Uterus (tissue), 4 donors: ENCODE measurements around the gene CHN2. TPM values are rescaled to one million over a fixed set of nuclear protein-coding genes. Genes with fewer than 3 reads are reported as not detected.

Experiments
- DNase-seq, 2 donors: peaks; one replicate each; pipeline ENCODE4 v3.0.0-alpha.2; 2019 to 2020
- H3K27ac ChIP-seq, 2 donors: fragments of 200-600 bp; sonication (generic); 1 replicate in 1 of 2; 2 replicates in 1 of 2; pipeline ENCODE4 v1.5.1; 2016 to 2018
- H3K27me3 ChIP-seq, 2 donors: fragments of 200-600 bp; sonication (generic); one replicate each; pipeline ENCODE4 v1.5.1; 2018 to 2019; ENCODE audit warnings: control low read depth in 1 of 2
- H3K36me3 ChIP-seq, 2 donors: fragments of 200-600 bp; sonication (generic); one replicate each; pipeline ENCODE4 v1.5.1; 2019; ENCODE audit warnings: control low read depth in 1 of 2
- H3K4me1 ChIP-seq, 2 donors: fragments of 200-600 bp; sonication (generic); one replicate each; pipeline ENCODE4 v1.5.1; 2018 to 2019; ENCODE audit warnings: control low read depth in 1 of 2
- H3K4me3 ChIP-seq, 2 donors: fragments of 200-600 bp; sonication (generic); 1 replicate in 1 of 2; 2 replicates in 1 of 2; pipeline ENCODE4 v1.5.1; 2018 to 2019; ENCODE audit warnings: mild to moderate bottlenecking in 1 of 2
- H3K9me3 ChIP-seq, 2 donors: fragments of 200-600 bp; sonication (generic); one replicate each; pipeline ENCODE4 v1.5.1; 2019; ENCODE audit warnings: control low read depth in 1 of 2
- POLR2A ChIP-seq, 2 donors: fragments of 450-650 bp; IDR thresholded peaks; one replicate each; pipeline ENCODE4 v1.6.1; 2016; ENCODE audit warnings: antibody characterized with exemption in 2 of 2, mild to moderate bottlenecking in 1 of 2, moderate library complexity in 1 of 2
- intact Hi-C: fragments of 100-400 bp; cut with DNase I; formaldehyde crosslinking; loops from one replicate; pipeline ENCODE4 v1.15.1; 2023; ENCODE audit warnings: low total_unique reads
- total RNA-seq, 4 donors: library from RNA; depleted of rRNA in 3 of 4; stranded (reverse); fragments of >200 nt in 3 of 4; gene quantifications; one replicate each; pipeline versions ENCODE4 v1.1.0 to v1.2.4, GENCODE V29; 2014 to 2023
- TF ChIP-seq, protein P1 (sequence below), 4 experiments: fragments of 200-600 bp in 2 of 4; fragments of 450-650 bp in 2 of 4; sonication (generic) in 2 of 4; IDR thresholded peaks; one replicate each; pipeline ENCODE4 v1.5.1; 2016 to 2019; ENCODE audit warnings: antibody characterized with exemption in 4 of 4, mild to moderate bottlenecking in 2 of 4, moderate library complexity in 1 of 4
- donor health status: DM: yes; HTN: yes; CAD: no.

The CHN2 gene
- total RNA-seq, 4 donors from 2014 or later, result 9.8 to 22.9 (median 18.3) TPM

DNA sequence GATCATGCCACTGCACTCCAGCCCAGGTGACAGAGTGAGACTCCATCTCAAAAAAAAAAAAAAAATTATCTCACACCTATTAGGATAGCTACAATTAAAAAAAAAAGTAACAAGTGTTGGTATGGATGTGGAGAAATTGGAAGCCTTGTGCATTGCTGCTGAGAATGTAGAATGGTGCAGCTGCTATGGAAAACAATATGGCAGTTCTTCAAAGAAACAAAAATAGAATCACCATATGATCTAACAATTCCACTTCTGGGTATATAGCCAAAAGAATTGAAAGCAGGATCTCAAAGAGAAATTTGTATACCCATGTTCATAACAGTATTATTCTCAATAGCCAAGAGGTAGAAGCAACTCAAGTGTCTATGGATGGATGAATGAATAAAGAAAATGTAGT, 225.4 kb downstream of the CHN2 start:
- no peak overlapping the region for H3K4me3 ChIP-seq
- H3K4me1 ChIP-seq, result no peaks in the 10 kb centered on the region
- no peaks in the 10 kb centered on the region for H3K27me3 ChIP-seq
- TF ChIP-seq, protein P1, sequence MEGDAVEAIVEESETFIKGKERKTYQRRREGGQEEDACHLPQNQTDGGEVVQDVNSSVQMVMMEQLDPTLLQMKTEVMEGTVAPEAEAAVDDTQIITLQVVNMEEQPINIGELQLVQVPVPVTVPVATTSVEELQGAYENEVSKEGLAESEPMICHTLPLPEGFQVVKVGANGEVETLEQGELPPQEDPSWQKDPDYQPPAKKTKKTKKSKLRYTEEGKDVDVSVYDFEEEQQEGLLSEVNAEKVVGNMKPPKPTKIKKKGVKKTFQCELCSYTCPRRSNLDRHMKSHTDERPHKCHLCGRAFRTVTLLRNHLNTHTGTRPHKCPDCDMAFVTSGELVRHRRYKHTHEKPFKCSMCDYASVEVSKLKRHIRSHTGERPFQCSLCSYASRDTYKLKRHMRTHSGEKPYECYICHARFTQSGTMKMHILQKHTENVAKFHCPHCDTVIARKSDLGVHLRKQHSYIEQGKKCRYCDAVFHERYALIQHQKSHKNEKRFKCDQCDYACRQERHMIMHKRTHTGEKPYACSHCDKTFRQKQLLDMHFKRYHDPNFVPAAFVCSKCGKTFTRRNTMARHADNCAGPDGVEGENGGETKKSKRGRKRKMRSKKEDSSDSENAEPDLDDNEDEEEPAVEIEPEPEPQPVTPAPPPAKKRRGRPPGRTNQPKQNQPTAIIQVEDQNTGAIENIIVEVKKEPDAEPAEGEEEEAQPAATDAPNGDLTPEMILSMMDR (IDR thresholded peaks at IDR 0.05), result no peak
- no peaks in the 10 kb centered on the region for H3K36me3 ChIP-seq
- H3K27ac ChIP-seq, result no peak overlapping the region
- H3K9me3 ChIP-seq, result no peaks in the 10 kb centered on the region
- intact Hi-C loops, result no loop called here
- no peak for DNase-seq

DNA sequence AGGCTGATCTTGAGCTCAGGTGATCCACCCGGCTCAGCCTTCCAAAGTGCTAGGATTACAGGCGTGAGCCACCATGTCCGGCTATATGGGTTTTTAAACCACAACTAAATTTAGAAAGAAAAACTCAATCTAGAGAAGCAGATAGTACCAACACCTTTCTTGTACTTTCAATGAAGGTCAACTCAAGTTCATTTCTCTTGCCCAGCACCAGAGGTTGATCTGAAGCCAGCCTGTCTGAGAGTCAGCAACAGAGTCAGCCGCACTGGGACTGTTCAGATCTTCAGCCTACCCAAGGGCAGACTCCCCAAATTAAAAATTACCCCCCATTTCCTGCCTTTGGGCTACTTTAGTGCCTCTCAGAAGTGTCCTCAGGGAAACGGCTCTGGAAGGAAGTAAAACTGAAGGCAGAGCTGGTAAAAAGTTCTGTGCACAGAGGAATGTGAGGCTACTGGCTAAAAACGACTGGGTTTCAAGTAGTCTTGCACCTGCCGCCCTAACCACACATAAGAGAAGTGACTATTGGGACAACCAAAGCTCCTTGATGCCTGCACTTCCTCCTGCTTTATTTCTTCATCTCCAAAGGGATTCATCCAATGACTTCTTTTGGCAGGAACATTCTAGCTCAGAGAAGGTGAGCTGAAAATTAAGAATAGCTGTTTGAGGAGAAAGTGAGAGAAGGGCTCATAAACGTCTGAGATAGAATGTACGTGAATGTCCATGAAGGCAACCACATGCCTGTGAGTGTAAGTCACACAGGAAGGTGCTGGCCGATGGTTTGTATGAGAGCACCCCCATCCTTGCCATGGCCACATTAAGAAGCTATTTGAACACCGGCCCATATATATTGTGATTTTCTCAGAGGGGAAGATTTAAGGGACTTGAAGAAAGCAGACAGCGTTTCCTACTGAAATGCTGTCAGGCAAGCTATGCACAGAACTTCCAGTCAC, 226.7 kb downstream of the CHN2 start:
- DNase-seq, result no peak
- Histone ChIP-seq H3K4me3 (no peak overlapping the region), H3K27ac (no peak overlapping the region), H3K4me1 (no peaks in the 10 kb centered on the region), H3K27me3 (no peaks in the 10 kb centered on the region), H3K36me3 (no peaks in the 10 kb centered on the region), H3K9me3 (no peaks in the 10 kb centered on the region)
- intact Hi-C loops, result no loop called here
- TF ChIP-seq POLR2A (IDR thresholded peaks at IDR 0.05), result no peak
- TF ChIP-seq, protein P1 (IDR thresholded peaks at IDR 0.05), result no peak

DNA sequence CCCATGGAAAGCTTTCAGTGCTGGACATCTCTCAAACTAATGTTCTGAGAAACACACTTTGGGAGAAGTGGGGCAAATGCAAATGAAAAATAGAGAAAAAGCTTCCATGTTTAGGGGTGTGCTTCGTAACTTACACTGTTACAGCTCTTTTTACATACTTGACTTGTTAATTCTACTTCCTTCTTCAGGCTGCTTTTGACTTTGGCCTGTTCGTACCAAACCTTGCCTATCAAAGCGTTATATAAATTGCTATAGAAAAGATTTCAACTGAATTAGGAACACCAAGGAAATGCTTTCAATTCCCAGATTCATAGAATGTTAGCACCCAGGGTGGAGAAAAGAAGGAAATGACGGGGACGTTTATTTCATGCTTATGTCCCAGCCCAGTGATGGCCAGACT, 228.3 kb downstream of the CHN2 start:
- Histone ChIP-seq H3K27ac (no peak overlapping the region), H3K9me3 (no peaks in the 10 kb centered on the region), H3K4me1 (no peaks in the 10 kb centered on the region), H3K27me3 (no peaks in the 10 kb centered on the region), H3K4me3 (no peak overlapping the region), H3K36me3 (no peaks in the 10 kb centered on the region)
- DNase-seq, result no peak
- intact Hi-C loops, result no loop called here
- TF ChIP-seq POLR2A (IDR thresholded peaks at IDR 0.05), result no peak
- TF ChIP-seq, protein P1 (IDR thresholded peaks at IDR 0.05), result no peak

DNA sequence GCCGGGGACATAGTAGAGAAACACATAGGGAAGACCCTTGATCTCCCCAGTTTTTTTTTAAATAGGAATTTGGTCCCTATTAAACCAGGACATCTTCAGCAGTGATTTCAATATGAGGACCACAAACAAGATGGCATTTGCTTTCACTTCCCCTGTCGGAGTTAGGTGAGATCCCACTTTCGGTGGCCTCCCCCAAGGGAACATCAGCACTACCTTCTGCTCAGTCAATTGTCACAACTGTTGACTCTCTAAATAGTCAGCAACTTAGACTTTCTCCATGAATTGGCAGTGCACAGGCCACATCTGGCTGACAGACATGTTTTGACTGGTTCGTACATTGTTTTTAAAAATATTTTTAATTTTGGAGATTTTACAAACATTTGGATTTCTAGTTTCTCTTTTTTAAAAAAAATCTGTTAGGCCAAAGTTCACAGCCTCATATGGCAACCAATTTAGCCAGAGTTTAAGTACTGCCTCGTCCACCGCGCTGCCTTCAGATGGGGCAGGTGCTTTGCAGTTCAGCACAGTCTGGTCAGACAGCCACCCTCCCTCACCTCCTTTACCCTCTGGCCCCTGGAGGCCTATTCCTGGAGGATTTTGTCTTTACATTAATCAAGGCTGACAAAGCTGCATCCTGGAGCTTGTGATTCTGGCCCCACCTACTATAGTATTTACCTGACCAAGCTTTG, 229.9 kb downstream of the CHN2 start:
- H3K4me3 ChIP-seq, result no peak overlapping the region
- H3K27ac ChIP-seq, result no peak overlapping the region
- DNase-seq, result no peak
- no peaks in the 10 kb centered on the region for H3K27me3 ChIP-seq
- no peaks in the 10 kb centered on the region for H3K36me3 ChIP-seq
- TF ChIP-seq, protein P1 (IDR thresholded peaks at IDR 0.05), result no peak
- TF ChIP-seq POLR2A (IDR thresholded peaks at IDR 0.05), result no peak
- no peaks in the 10 kb centered on the region for H3K4me1 ChIP-seq
- intact Hi-C loops, result no loop called here
- no peaks in the 10 kb centered on the region for H3K9me3 ChIP-seq

DNA sequence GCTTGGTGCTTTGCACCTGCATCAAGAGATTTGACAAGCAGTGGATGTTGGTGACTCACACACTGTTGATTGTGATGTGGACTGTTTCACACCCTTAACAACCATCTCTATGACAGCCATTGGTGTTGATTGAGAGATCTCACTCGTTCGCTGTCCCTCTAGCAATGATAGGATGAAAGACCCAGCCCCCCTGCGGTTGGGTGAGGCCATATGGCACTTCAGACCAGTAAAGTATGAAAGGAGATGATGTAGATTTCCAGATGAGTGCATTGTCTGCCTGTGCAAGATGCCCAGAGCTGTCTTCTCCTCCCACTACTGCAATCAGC, 230.4 kb downstream of the CHN2 start:
- Histone ChIP-seq H3K4me3 (no peak overlapping the region), H3K36me3 (no peaks in the 10 kb centered on the region), H3K4me1 (no peaks in the 10 kb centered on the region), H3K27me3 (no peaks in the 10 kb centered on the region), H3K9me3 (no peaks in the 10 kb centered on the region), H3K27ac (no peak overlapping the region)
- intact Hi-C loops, result no loop called here
- no peak for TF ChIP-seq POLR2A (IDR thresholded peaks at IDR 0.05)
- TF ChIP-seq, protein P1 (IDR thresholded peaks at IDR 0.05), result no peak
- DNase-seq, result no peak
